ENCODE results near the gene HTR3E. TPM values are rescaled to one million over a fixed set of nuclear protein-coding genes. Genes with fewer than 3 reads are reported as not detected.

Gene HTR3E
- total RNA-seq: not detected in 2 replicates

DNA sequence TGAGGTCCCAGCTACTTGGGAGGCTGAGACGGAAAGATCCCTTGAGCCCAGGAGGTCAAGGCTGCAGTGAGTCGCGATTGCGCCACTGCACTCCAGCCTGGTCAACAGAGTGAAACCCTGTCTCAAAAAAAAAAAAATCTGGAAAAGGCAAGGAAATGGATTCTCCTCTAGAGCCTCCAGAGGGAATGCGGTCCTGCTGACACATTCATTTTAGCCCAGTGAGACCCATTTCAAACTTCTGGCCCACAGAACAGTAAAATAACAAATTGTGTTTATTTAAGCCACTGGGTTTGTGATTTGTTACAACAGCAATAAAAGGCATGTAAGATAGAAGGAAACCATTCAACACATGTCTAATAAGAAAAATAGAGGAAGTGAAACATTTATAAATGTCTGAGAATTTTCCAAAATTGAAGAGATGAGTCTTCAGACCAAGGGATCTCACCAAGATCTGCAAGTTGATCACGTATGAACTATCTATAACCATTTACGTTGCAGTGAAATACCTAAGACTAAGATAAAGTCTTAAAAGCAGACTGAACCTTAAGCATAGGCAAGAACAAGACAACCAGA lies at the start of gene HTR3E:
TSS of gene HTR3E (plus strand) at position 254 of the 573 bp plus-strand sequence. CDS start 466 bp downstream, outside the sequence.

GRCh38 chr3:184052767-184053166 lies 44.1 kb upstream of the HTR3E start, which contains the start of gene HTR3C:
Gene HTR3C (plus strand): TSS chr3:184053047. CDS start chr3:184053081, 34 bp downstream.

GRCh38 chr3:184135149-184135910 lies 38.5 kb downstream of the HTR3E start, which contains the start of gene EIF2B5:
Gene EIF2B5 (plus strand): TSS chr3:184135358. CDS start chr3:184135386, 28 bp downstream.

DNA sequence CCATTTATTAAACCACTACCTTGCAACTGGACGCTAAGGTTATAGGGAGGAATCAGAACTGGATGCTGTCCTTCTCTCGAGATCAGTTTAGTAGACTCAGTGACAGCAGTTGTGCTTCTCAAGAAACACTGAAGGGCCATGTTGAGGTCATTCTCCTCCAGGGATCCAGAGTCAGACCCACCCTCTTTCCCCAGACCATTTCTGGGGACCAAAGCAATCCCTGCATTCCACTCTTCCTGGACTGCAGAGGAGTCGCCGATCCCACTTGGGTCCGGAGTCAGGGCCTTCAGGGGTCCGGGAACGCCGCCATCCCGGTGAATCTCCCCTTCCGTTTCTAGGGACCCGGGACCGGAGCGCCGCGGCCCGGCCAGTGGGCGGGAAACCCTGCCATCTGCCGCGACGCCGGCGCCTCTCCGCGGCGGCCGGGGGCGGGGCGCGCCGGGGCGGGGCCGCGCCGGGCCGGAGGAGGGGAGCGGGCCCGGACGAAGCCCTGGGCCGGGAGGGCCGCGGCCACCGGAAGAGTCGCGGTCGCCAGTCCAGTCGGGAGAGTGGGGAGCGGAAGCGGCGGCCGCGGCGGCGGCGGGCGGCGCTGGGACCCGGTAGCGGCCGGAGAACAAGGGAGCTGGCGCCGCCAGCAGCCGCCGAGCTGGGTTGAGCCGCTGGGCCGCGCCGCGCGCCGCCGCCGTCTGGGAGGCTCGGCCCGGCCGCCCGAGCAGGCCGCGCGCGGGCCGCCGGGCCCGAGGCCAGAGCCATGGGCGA lies 58.2 kb downstream of the HTR3E start, which contains the start of gene DVL3:
TSS of gene DVL3 (plus strand) at position 493 of the 759 bp plus-strand sequence. CDS start at position 752, 259 bp downstream.

Other genes starting within 250 kb of the HTR3E start
- gene PARL, start 212.2 kb upstream of the HTR3E start, total RNA-seq: 35.3 and 58.8 TPM in 2 replicates
- 11.3 and 49.3 TPM in 2 replicates for gene ABCC5, start 79.2 kb upstream of the HTR3E start, total RNA-seq
- gene HTR3D, start 65.3 kb upstream of the HTR3E start, total RNA-seq: not detected in 2 replicates
- gene HTR3C, start 44.0 kb upstream of the HTR3E start, total RNA-seq: not detected in 2 replicates
- 31.1 and 37.1 TPM in 2 replicates for gene EIF2B5, start 38.3 kb downstream of the HTR3E start, total RNA-seq
- gene DVL3, start 58.3 kb downstream of the HTR3E start, total RNA-seq: 28.0 and 54.0 TPM in 2 replicates
- 155 and 294 TPM in 2 replicates for gene AP2M1, start 77.8 kb downstream of the HTR3E start, total RNA-seq
- gene ABCF3, start 89.1 kb downstream of the HTR3E start, total RNA-seq: 68.0 and 69.3 TPM in 2 replicates
- not detected in 2 replicates for gene VWA5B2, start 132.5 kb downstream of the HTR3E start, total RNA-seq
- 41.7 and 45.7 TPM in 2 replicates for gene ALG3, start 151.9 kb downstream of the HTR3E start, total RNA-seq
- gene EEF1AKMT4, start 152.6 kb downstream of the HTR3E start, total RNA-seq: 10.3 and 10.9 TPM in 2 replicates
- under 0.01 TPM in 1 of 2 replicates, not detected in the other for gene CAMK2N2, start 164.5 kb downstream of the HTR3E start, total RNA-seq
- gene ECE2, start 179.0 kb downstream of the HTR3E start, total RNA-seq: not detected in 2 replicates
- gene PSMD2, start 202.2 kb downstream of the HTR3E start, total RNA-seq: 448 and 508 TPM in 2 replicates
- gene EIF4G1, start 217.5 kb downstream of the HTR3E start, total RNA-seq: 315 and 659 TPM in 2 replicates
- 17.6 and 22.6 TPM in 2 replicates for gene FAM131A, start 240.5 kb downstream of the HTR3E start, total RNA-seq

Measured in nasal cavity respiratory epithelium epithelial cell of viscerocranial mucosa (primary cell).